Daoy (cell line): ENCODE data around the gene FPR2. TPM values are rescaled to one million over a fixed set of nuclear protein-coding genes. Genes with fewer than 3 reads are reported as not detected.
"Not testable (repeated sequence)": the region's sequence is repeated elsewhere in the genome, so short reads cannot be mapped to it uniquely, and the experiment has no call there.

Source experiments
- DNase-seq: peaks from one replicate; pipeline ENCODE4 v3.0.0-alpha.2; 2015; ENCODE audit warnings: low read depth
- total RNA-seq: library from RNA; depleted of rRNA; stranded (reverse); fragments of >200 nt; shearing (Covaris generic); gene quantifications from 2 replicates; pipeline ENCODE4 v1.2.3, GENCODE V29; 2014; rRNA removed

FPR2 gene
- total RNA-seq, 1 experiment from 2014 or later, result not detected

DNA sequence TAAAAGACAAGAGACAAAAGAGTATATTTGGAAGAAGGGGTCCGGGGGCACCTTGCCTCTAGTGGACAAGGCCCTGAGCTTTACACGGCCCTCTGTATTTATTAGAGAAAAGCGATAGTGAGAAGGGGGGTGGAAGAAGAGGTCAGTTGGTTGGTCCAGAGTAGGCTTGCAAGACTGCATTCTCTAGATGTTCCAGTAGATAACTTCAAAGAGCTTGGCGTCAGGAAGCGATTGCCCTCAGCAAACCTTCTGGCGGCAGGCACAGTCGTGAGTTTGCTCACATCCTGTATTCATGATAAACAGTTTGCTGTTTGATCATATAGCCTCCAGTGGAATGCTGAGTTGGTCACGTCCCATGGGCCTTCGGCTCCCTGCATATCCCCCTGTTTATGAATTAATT lies 43.8 kb downstream of the FPR2 start:
- DNase-seq, result not testable (repeated sequence)

DNA sequence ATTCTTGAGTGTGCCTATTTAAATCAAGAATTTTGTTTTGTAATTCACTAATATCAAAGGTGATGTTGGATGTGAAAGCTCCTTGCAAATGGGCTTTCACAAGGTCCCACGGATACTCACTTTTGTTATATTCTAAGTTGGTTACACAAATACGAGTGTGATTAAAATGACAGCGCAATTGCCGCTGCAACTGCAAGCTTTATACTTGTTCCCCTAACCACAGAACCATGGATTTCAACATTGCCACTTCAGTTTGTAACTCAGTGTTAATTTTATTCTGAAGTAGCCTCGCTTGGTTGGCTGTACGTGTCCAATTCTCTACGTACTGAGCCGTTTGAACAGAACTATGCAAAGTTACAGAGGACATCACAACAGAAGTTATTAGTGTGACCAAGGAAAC lies 44.4 kb downstream of the FPR2 start:
- DNase-seq, result not testable (repeated sequence)

DNA sequence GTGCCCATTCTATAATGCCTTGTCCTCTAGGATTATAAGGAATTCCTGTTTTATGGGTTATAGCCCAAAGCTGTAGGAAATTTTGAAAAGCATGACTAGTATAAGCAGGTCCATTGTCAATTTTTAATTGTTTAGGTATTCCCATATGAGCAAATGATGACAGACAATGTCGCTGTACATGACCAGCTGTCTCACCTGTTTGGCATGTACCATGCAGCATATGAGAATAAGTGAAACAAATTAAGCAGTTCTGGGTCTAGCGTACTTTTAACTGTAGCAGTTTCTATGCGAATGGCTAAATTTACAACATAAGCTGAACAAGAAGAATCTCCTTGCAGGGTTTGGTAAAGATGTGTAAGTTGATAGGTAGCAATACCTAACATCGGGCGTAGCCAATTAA lies 45.6 kb downstream of the FPR2 start:
- DNase-seq, result not testable (repeated sequence)

DNA sequence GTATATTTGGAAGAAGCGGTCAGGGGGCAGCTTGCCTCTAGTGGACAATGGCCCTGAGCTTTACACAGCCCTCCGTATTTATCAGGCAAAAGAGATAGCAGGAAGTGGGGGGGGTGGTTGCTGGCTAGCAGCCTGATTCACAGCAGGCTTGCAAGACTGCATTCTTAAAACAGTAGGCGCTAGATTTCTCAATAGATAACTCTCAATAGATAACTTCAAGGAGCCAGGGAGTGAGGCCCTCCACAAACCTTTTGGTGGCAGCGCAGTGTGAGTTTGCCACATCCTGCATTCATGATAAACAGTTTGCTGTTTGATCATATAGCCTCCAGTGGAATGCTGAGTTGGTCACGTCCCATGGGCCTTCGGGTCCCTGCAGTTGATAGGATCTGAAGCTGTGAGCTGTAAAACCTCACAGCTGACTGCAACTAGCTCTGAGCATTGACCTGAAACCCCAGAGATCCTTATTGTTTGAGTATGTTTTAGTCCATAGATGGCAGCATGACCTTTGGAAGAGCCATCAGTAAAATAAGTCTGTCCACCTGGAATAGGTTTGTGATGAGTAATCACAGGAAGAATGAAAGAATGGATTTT lies 46.2 kb downstream of the FPR2 start:
- DNase-seq, result peak; percentile 33

DNA sequence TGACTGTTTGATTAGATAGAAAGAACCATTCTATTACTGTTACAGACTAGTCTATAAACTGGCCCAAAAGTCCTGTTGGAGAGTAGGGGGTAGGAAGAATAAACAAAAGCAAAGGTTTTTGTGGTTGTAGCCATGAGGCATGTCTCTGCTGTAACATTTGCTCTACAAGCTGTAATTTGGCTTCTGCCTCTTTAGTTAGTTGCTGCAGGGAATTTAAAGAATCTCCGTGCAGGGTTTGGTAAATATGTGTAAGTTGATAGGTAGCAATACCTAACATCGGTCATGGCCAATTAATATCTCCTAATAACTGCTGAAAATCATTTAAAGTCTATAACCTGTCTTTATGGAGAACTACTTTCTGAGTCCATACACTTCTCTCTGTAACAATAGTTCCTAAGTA lies 46.9 kb downstream of the FPR2 start:
- DNase-seq, result no peak

DNA sequence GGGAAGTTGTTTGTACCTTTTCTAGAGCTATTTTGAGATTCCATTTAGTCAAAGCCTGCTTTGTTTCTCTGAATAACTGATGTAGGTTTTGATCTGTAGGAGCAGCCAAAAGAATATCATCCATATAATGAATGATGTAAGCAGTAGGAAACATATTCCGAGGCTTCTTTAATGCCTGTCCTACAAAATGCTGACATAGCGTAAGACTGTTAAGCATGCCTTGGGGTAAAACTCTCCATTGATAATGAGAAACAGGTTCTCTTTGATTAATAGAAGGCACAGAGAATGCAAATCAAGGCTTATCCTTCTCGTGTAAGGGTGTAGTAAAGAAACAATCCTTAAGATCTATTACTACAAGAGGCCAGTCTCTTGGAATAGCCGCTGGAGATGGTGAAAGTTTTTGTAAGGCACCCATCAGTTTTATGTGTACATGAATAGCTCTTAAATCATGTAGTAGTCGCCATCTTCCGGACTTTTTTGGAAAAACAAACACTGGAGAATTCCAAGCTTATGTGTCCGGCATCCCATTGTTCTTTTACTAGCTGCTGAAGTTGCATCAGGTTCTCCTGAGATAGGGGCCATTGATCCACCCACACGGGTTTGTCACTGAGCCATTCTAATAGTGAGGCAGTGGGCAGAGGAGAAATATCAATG lies 47.5 kb downstream of the FPR2 start:
- DNase-seq, result peak; percentile 51

DNA sequence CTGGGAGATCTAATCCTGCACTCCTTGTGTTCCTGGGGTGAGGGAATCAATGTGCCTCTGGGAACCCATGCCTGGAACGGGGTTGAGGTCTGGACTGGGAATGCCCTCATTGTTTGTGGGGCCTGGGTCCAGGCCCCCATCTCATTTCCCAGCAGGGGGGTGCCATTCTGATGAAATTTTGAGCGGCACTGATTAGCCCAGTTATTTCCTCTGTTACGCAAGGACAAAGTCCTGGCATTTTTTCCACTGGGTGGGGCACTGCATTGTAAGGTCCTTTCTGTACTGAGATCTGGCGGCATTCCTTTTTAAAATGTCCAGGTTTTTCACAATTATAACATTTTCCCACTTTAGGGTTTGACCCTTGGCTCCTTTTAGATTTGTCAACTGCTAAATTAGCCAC lies 48.8 kb downstream of the FPR2 start:
- no peak for DNase-seq

DNA sequence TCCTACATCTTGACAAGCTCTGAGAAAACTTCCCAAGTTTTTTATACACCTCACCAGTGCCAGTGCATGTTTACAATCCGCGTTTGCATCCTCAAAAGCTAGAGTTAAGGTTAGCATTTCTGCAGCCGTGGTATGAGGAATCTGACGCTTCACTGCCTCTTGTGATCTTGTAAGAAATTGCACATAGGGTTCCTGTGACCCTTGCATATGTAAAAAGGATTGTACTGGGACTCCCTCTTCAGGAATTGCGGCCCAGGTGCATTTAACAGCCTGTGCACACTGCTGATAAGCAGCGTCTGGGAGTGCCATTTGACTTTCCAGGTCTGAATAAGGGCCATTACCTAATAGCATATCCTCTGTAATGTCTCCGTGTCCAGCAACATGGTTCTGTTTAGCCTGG lies 49.2 kb downstream of the FPR2 start:
- DNase-seq, result peak; percentile 46

DNA sequence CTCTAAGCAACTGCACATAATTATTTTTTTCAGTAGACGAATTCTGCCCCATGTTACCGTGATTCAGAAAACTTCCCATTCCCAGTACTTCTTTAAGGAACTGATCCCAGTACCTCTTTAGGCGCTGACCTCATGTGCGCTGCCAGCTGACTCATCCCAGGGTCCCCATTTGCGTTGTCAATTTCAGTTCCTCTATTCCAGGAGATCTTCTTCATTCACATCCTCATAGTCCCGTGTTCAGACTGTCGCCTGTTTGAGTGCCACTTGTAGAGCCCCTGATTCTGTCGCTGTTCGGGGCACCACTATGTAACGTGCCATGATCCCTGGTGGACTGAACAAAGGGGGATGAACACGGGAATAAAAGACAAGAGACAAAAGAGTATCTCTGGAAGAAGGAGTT lies 50.4 kb downstream of the FPR2 start:
- DNase-seq, result no peak

DNA sequence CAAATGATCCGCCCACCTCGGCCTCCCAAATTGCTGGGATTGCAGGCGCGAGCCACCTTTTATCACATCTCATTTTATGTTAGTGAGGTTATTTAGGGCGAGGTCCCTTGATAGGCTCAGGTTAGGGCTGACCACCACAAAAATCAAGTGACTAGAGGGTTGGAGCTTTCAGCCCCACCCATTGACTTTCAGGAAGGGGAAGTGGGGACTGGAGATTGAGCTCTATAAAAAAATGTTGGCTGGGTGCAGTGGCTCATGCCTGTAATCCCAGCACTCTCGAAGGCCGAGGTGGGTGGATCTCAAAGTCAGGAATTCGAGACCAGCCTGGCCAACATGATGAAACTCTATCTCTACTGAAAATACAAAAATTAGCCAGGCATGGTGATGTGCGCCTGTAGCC lies 54.1 kb downstream of the FPR2 start:
- DNase-seq, result no peak

DNA sequence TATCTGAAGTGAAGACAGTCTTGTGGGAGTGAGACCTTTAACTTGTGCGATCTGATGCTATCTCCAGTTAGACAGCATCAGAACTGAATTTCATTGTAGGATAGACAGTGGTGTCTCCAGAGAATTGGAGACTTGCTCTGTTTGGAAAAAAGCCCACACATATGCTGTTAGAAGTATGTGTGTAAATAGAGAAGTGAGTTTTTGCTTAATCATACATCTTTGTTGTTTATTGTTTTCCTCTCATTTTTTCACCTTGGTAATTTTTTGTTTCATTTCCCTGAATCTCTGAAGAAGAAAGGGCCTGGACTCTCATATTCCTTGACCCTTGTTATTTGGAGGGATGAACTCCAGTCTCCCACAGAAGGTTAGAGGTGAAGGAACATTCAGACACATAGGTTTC lies 55.7 kb downstream of the FPR2 start:
- DNase-seq, result no peak

DNA sequence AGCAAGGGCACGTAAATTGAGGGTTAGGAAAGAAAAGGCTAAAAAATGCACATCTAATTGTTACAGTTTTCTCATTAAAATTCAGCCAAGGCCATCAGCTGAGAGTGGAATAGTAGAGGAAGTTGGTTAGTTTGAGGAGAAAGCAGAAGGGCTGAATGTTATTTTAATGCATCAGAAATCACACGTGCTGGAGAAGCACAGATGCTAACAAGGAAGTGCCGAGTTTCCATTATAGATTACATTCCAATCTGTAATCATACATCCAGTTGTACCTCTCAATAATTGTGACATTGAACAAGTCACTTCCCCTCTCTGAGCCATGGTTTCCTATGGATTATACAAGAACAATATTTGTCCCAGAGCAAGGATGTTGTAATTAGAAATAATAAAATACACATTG lies 59.0 kb downstream of the FPR2 start:
- no peak for DNase-seq

Other genes starting within 250 kb of the FPR2 start
- gene SIGLEC6, start 229.5 kb upstream of the FPR2 start, total RNA-seq, result 0.63 TPM in 1 of 2 replicates, not detected in the other
- gene ZNF175, start 189.9 kb upstream of the FPR2 start, total RNA-seq, result 2.0 and 4.5 TPM in 2 replicates
- 0.74 TPM in 1 of 2 replicates, not detected in the other for gene SIGLEC5, start 130.8 kb upstream of the FPR2 start, total RNA-seq
- gene SIGLEC14, start 114.4 kb upstream of the FPR2 start, total RNA-seq, result 0.18 and 0.34 TPM in 2 replicates
- 2.8 and 3.6 TPM in 2 replicates for gene SPACA6, start 67.8 kb upstream of the FPR2 start, total RNA-seq
- not detected in 2 replicates for gene HAS1, start 37.2 kb upstream of the FPR2 start, total RNA-seq
- 0.74 and 2.9 TPM in 2 replicates for gene FPR1, start 9.3 kb upstream of the FPR2 start, total RNA-seq
- not detected in 2 replicates for gene FPR3, start 34.0 kb downstream of the FPR2 start, total RNA-seq
- gene ZNF577, start 126.8 kb downstream of the FPR2 start, total RNA-seq, result 4.9 and 5.7 TPM in 2 replicates
- gene ZNF649, start 143.8 kb downstream of the FPR2 start, total RNA-seq, result 9.0 and 14.5 TPM in 2 replicates
- 2.7 and 7.1 TPM in 2 replicates for gene ZNF613, start 166.3 kb downstream of the FPR2 start, total RNA-seq
- gene ZNF350, start 225.7 kb downstream of the FPR2 start, total RNA-seq, result 8.7 and 17.7 TPM in 2 replicates
- gene ZNF615, start 247.0 kb downstream of the FPR2 start, total RNA-seq, result 5.7 and 6.7 TPM in 2 replicates